Gastrocnemius medialis (tissue), 4 donors: ENCODE measurements around the gene TMEM107. TPM values are rescaled to one million over a fixed set of nuclear protein-coding genes. Genes with fewer than 3 reads are reported as not detected.
A peak's percentile ranks its signal among the peaks of the same experiment; 100 is the strongest.

ENCODE experiments used
- ATAC-seq, 2 donors: fragments of 150-250 bp; one replicate each; pipeline ENCODE4 v1.9.1; 2016
- DNase-seq, 2 donors: peaks; one replicate each; pipeline ENCODE4 v3.0.0-alpha.2; 2019
- H3K27ac ChIP-seq, 4 donors: fragments of 200-600 bp; sonication (generic); 1 replicate in 1 of 4; 2 replicates in 3 of 4; pipeline ENCODE4 v1.5.1; 2016 to 2018; ENCODE audit warnings: mild to moderate bottlenecking in 2 of 4, moderate library complexity in 1 of 4
- H3K27me3 ChIP-seq, 3 donors: fragments of 200-600 bp; sonication (generic) in 2 of 3; 1 replicate in 1 of 3; 2 replicates in 2 of 3; pipeline versions ENCODE4 v1.5.1 to v1.6.0; 2016 to 2019; ENCODE audit warnings: mild to moderate bottlenecking in 1 of 3, moderate library complexity in 1 of 3
- H3K36me3 ChIP-seq, 2 donors: fragments of 200-600 bp; sonication (generic) in 1 of 2; one replicate each; pipeline ENCODE4 v1.5.1; 2017 to 2018
- H3K4me1 ChIP-seq, 2 donors: fragments of 200-600 bp; sonication (generic) in 1 of 2; one replicate each; pipeline ENCODE4 v1.5.1; 2016 to 2017; ENCODE audit warnings: mild to moderate bottlenecking in 2 of 2
- H3K4me3 ChIP-seq, 4 donors: fragments of 200-600 bp; sonication (generic) in 3 of 4; 1 replicate in 1 of 4; 2 replicates in 3 of 4; pipeline ENCODE4 v1.5.1; 2016 to 2019; ENCODE audit warnings: mild to moderate bottlenecking in 2 of 4
- H3K9me3 ChIP-seq, 3 donors: fragments of 200-600 bp; sonication (generic) in 2 of 3; 1 replicate in 1 of 3; 2 replicates in 2 of 3; pipeline ENCODE4 v1.5.1; 2016 to 2019
- POLR2A ChIP-seq, 2 donors: fragments of 450-650 bp; IDR thresholded peaks; one replicate each; pipeline ENCODE4 v1.6.1; 2017; ENCODE audit warnings: antibody characterized with exemption in 2 of 2, mild to moderate bottlenecking in 2 of 2, moderate library complexity in 2 of 2
- in situ Hi-C, 4 donors: fragments of 200-750 bp; cut with MboI; loops; one replicate each; pipeline versions ENCODE4 v1.15.0 to v1.8.0; 2017; ENCODE audit warnings: low sequenced_read_pairs in 4 of 4
- intact Hi-C: fragments of 100-400 bp; cut with DNase I; formaldehyde crosslinking; loops from one replicate; pipeline ENCODE4 v1.15.1; 2023; ENCODE audit warnings: low total_unique reads
- total RNA-seq, 4 donors: library from RNA; depleted of rRNA; stranded (reverse); fragments of >200 nt; gene quantifications; one replicate each; pipeline versions ENCODE4 v1.1.0 to v1.2.3, GENCODE V29; 2016
- TF ChIP-seq, protein P1 (sequence below), 5 experiments: fragments of 450-650 bp in 3 of 5; fragments of 200-600 bp in 2 of 5; sonication (generic) in 2 of 5; IDR thresholded peaks in 4 of 5; conservative IDR thresholded peaks in 1 of 5; 1 replicate in 4 of 5; 2 replicates in 1 of 5; pipeline ENCODE4 v1.5.1; 2016 to 2019; ENCODE audit warnings: antibody characterized with exemption in 5 of 5, mild to moderate bottlenecking in 3 of 5, moderate library complexity in 3 of 5

Gene TMEM107
- total RNA-seq, 4 donors from 2014 or later: 0.75 to 5.7 (median 3.1) TPM

- peaks cover 41 to 55% of the 10 kb centered on the region in 2 donors for H3K4me1 ChIP-seq
- no peaks in the 10 kb centered on the region for H3K27me3 ChIP-seq
- DNase-seq (no peak), ATAC-seq (no peak)
- in situ Hi-C loops: no loop called here
- H3K27ac ChIP-seq: peak overlapping the region; percentile 98 to 100 (median 99)
- intact Hi-C loops: loop anchor here (2.0 kb wide), 1 partner anchor 61 kb away; no protein-coding TSS in a partner anchor
- H3K4me3 ChIP-seq: peak overlapping the region; percentile 74 to 92 (median 78)
- TF ChIP-seq POLR2A (IDR thresholded peaks at IDR 0.05): no peak
- TF ChIP-seq, protein P1, sequence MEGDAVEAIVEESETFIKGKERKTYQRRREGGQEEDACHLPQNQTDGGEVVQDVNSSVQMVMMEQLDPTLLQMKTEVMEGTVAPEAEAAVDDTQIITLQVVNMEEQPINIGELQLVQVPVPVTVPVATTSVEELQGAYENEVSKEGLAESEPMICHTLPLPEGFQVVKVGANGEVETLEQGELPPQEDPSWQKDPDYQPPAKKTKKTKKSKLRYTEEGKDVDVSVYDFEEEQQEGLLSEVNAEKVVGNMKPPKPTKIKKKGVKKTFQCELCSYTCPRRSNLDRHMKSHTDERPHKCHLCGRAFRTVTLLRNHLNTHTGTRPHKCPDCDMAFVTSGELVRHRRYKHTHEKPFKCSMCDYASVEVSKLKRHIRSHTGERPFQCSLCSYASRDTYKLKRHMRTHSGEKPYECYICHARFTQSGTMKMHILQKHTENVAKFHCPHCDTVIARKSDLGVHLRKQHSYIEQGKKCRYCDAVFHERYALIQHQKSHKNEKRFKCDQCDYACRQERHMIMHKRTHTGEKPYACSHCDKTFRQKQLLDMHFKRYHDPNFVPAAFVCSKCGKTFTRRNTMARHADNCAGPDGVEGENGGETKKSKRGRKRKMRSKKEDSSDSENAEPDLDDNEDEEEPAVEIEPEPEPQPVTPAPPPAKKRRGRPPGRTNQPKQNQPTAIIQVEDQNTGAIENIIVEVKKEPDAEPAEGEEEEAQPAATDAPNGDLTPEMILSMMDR (IDR thresholded peaks at IDR 0.05 in 4 of 5, conservative IDR thresholded peaks at IDR 0.05 in 1 of 5): no peak
- H3K36me3 ChIP-seq: peaks cover 0 to 19% of the 10 kb centered on the region in 2 donors
- no peaks in the 10 kb centered on the region for H3K9me3 ChIP-seq
These were observed 14.6 kb downstream of the TMEM107 start for GRCh38 chr17:8161289-8162232.

DNA sequence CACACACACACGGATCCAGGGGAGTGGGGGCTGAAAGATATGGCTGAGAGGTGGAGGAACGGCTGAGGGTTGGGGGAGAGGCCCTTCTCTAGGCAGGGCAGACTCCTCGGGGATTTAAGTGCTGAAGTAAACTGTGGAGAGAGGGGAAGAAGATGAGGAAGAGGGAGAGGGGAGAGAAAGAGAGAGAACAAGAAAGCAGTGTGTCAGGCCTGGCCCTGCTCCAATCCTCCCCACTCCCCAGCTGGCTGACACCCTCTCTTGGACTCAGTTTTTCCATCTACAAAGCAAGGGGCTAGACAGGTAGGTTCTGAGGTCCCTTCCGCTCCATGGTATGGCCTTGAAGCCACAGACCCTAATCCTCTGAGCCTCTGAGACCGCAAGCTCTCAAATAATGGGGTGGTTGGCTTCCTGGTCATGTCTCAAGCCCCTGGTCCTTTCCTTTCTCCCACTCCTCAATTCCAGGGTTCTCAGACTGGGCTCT is 15.4 kb downstream of the TMEM107 start:
- no peak for ATAC-seq
- in situ Hi-C loops (no loop called here), intact Hi-C loops (no loop called here)
- peak overlapping the region in 1 of 4 donors; percentile 92 for H3K4me3 ChIP-seq
- TF ChIP-seq, protein P1 (IDR thresholded peaks at IDR 0.05 in 4 of 5, conservative IDR thresholded peaks at IDR 0.05 in 1 of 5): no peak
- TF ChIP-seq POLR2A (IDR thresholded peaks at IDR 0.05): no peak
- peaks cover 41 to 55% of the 10 kb centered on the region in 2 donors for H3K4me1 ChIP-seq
- peaks cover 0 to 19% of the 10 kb centered on the region in 2 donors for H3K36me3 ChIP-seq
- no peaks in the 10 kb centered on the region for H3K27me3 ChIP-seq
- no peaks in the 10 kb centered on the region for H3K9me3 ChIP-seq
- peak overlapping the region; percentile 98 to 100 (median 99) for H3K27ac ChIP-seq
- no peak for DNase-seq

- ATAC-seq: no peak
- Histone ChIP-seq H3K27ac (peak overlapping the region; percentile 98 to 100 (median 99)), H3K4me1 (peaks cover 41 to 55% of the 10 kb centered on the region in 2 donors), H3K27me3 (no peaks in the 10 kb centered on the region), H3K9me3 (no peaks in the 10 kb centered on the region), H3K36me3 (peaks cover 0 to 19% of the 10 kb centered on the region in 2 donors), H3K4me3 (no peak overlapping the region)
- in situ Hi-C loops: no loop called here
- no peak for DNase-seq
- intact Hi-C loops: no loop called here
- TF ChIP-seq POLR2A (IDR thresholded peaks at IDR 0.05): no peak
- TF ChIP-seq, protein P1 (IDR thresholded peaks at IDR 0.05 in 4 of 5, conservative IDR thresholded peaks at IDR 0.05 in 1 of 5): no peak
These were observed 16.0 kb downstream of the TMEM107 start for GRCh38 chr17:8160224-8160577.

- intact Hi-C loops (loop anchor here (2.0 to 10.0 kb wide), 2 partner anchors 27 to 585 kb away; partner anchors contain the start of gene CD68), in situ Hi-C loops (no loop called here)
- Histone ChIP-seq H3K4me1 (peaks cover 37 to 51% of the 10 kb centered on the region in 2 donors), H3K4me3 (no peak overlapping the region), H3K27me3 (no peaks in the 10 kb centered on the region), H3K9me3 (no peaks in the 10 kb centered on the region), H3K27ac (peak overlapping the region; percentile 98 to 100 (median 99)), H3K36me3 (peaks cover 0 to 19% of the 10 kb centered on the region in 2 donors)
- DNase-seq: no peak
- no peak for TF ChIP-seq POLR2A (IDR thresholded peaks at IDR 0.05)
- TF ChIP-seq, protein P1 (IDR thresholded peaks at IDR 0.05 in 4 of 5, conservative IDR thresholded peaks at IDR 0.05 in 1 of 5): no peak
- ATAC-seq: no peak
These were observed 16.5 kb downstream of the TMEM107 start for GRCh38 chr17:8159459-8160223.
